ENCODE measurements around the gene STX2. TPM values are rescaled to one million over a fixed set of nuclear protein-coding genes. Genes with fewer than 3 reads are reported as not detected.

Gene STX2
- total and polyA plus RNA-seq, 2 experiments from 2014 or later, result 12.4 to 23.1 TPM

DNA sequence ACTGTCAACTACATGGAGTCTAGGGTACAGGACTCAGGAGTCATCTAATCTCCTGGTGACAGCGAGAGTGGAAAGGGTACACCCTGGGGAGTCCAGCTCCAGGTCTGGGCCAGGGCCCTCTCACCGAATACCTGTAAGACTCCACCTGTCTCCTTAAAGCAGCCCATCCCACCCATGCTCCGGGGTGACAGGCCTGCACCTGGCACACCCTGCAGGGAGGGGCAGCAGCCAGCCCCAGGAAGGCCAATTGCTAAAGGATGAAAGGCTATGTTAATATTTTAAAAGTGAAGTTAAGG, 45.5 kb downstream of the STX2 start:
- no peaks in the 10 kb centered on the region for H3K36me3 ChIP-seq (replicated peaks; ENCODE audit: insufficient read depth, low read depth)
- no peaks in the 10 kb centered on the region for H3K9me3 ChIP-seq (ENCODE audit: low read depth)
- no peak for TF ChIP-seq EZH2 (IDR thresholded peaks at IDR 0.05; ENCODE audit: borderline replicate concordance)
- H3K27me3 ChIP-seq, result no peaks in the 10 kb centered on the region
- no peak for DNase-seq (ENCODE audit: low spot score)
- 92% methylated on average over 3 of the region's 3 CpGs for WGBS (ENCODE audit: low lambda C conversion rate, missing lambda C conversion rate)
- no peaks in the 10 kb centered on the region for H3K9me2 ChIP-seq (replicated peaks; ENCODE audit: insufficient read depth)
- no peak overlapping the region for H3K4me2 ChIP-seq
- H2AFZ ChIP-seq, result no peak overlapping the region
- no peak overlapping the region for H3K4me3 ChIP-seq
- no peaks in the 10 kb centered on the region for H4K20me1 ChIP-seq (ENCODE audit: insufficient read depth, poor library complexity, severe bottlenecking)
- H3K79me2 ChIP-seq, result no peaks in the 10 kb centered on the region
- H3K4me1 ChIP-seq (ENCODE audit: insufficient read depth), result no peaks in the 10 kb centered on the region
- no peak overlapping the region for H3K27ac ChIP-seq

- H3K9me3 ChIP-seq (ENCODE audit: low read depth), result no peaks in the 10 kb centered on the region
- WGBS (ENCODE audit: low lambda C conversion rate, missing lambda C conversion rate), result 91% methylated on average over 20 of the region's 20 CpGs
Observed at GRCh38 chr12:130792821-130793553, 46.1 kb downstream of the STX2 start.

GRCh38 chr12:130791629-130792028, 47.4 kb downstream of the STX2 start:
- no peaks in the 10 kb centered on the region for H3K79me2 ChIP-seq
- no peaks in the 10 kb centered on the region for H4K20me1 ChIP-seq (ENCODE audit: insufficient read depth, poor library complexity, severe bottlenecking)
- H3K36me3 ChIP-seq (replicated peaks; ENCODE audit: insufficient read depth, low read depth), result no peaks in the 10 kb centered on the region
- no peaks in the 10 kb centered on the region for H3K4me1 ChIP-seq (ENCODE audit: insufficient read depth)
- no peak for DNase-seq (ENCODE audit: low spot score)
- no peak overlapping the region for H3K4me3 ChIP-seq
- no peaks in the 10 kb centered on the region for H3K27me3 ChIP-seq
- H3K27ac ChIP-seq, result no peak overlapping the region
- TF ChIP-seq EZH2phosphoT487 (IDR thresholded peaks at IDR 0.05; ENCODE audit: low read depth, severe bottlenecking, unreplicated experiment), result no peak
- no peak for TF ChIP-seq CTCF (IDR thresholded peaks at IDR 0.05; ENCODE audit: poor library complexity)
- no peak for TF ChIP-seq EZH2 (IDR thresholded peaks at IDR 0.05; ENCODE audit: borderline replicate concordance)
- 94% methylated on average over 10 of the region's 10 CpGs for WGBS (ENCODE audit: low lambda C conversion rate, missing lambda C conversion rate)
- H3K9me2 ChIP-seq (replicated peaks; ENCODE audit: insufficient read depth), result no peaks in the 10 kb centered on the region
- H2AFZ ChIP-seq, result no peak overlapping the region
- no peak overlapping the region for H3K4me2 ChIP-seq
- H3K9me3 ChIP-seq (ENCODE audit: low read depth), result no peaks in the 10 kb centered on the region

More at GRCh38 chr12:130792821-130793553, 46.1 kb downstream of the STX2 start:
- no peak for TF ChIP-seq EZH2 (IDR thresholded peaks at IDR 0.05; ENCODE audit: borderline replicate concordance)
- no peak for TF ChIP-seq CTCF (IDR thresholded peaks at IDR 0.05; ENCODE audit: poor library complexity)
- TF ChIP-seq EZH2phosphoT487 (IDR thresholded peaks at IDR 0.05; ENCODE audit: low read depth, severe bottlenecking, unreplicated experiment), result no peak
- no peaks in the 10 kb centered on the region for H4K20me1 ChIP-seq (ENCODE audit: insufficient read depth, poor library complexity, severe bottlenecking)
- H3K27me3 ChIP-seq, result no peaks in the 10 kb centered on the region
- no peaks in the 10 kb centered on the region for H3K9me2 ChIP-seq (replicated peaks; ENCODE audit: insufficient read depth)
- H3K4me1 ChIP-seq (ENCODE audit: insufficient read depth), result no peaks in the 10 kb centered on the region
- no peak overlapping the region for H3K4me3 ChIP-seq
- no peaks in the 10 kb centered on the region for H3K79me2 ChIP-seq
- DNase-seq (ENCODE audit: low spot score), result no peak
- no peak overlapping the region for H2AFZ ChIP-seq
- no peaks in the 10 kb centered on the region for H3K36me3 ChIP-seq (replicated peaks; ENCODE audit: insufficient read depth, low read depth)
- no peak overlapping the region for H3K4me2 ChIP-seq
- no peak overlapping the region for H3K27ac ChIP-seq

- no peaks in the 10 kb centered on the region for H3K27me3 ChIP-seq
- DNase-seq (ENCODE audit: low spot score), result no peak
- H3K36me3 ChIP-seq (replicated peaks; ENCODE audit: insufficient read depth, low read depth), result no peaks in the 10 kb centered on the region
- H3K27ac ChIP-seq, result no peak overlapping the region
- 72% methylated on average over 15 of the region's 21 CpGs for WGBS (ENCODE audit: low lambda C conversion rate, missing lambda C conversion rate)
- peaks cover 8% of the 10 kb centered on the region for H3K9me3 ChIP-seq (ENCODE audit: low read depth)
- no peak overlapping the region for H3K4me2 ChIP-seq
- no peaks in the 10 kb centered on the region for H3K9me2 ChIP-seq (replicated peaks; ENCODE audit: insufficient read depth)
- H3K79me2 ChIP-seq, result no peaks in the 10 kb centered on the region
- H2AFZ ChIP-seq, result no peak overlapping the region
- no peaks in the 10 kb centered on the region for H3K4me1 ChIP-seq (ENCODE audit: insufficient read depth)
- TF ChIP-seq EZH2 (IDR thresholded peaks at IDR 0.05; ENCODE audit: borderline replicate concordance) (no peak), CTCF (IDR thresholded peaks at IDR 0.05; ENCODE audit: poor library complexity) (no peak), EZH2phosphoT487 (IDR thresholded peaks at IDR 0.05; ENCODE audit: low read depth, severe bottlenecking, unreplicated experiment) (no peak)
- H4K20me1 ChIP-seq (ENCODE audit: insufficient read depth, poor library complexity, severe bottlenecking), result no peaks in the 10 kb centered on the region
- no peak overlapping the region for H3K4me3 ChIP-seq
Observed at GRCh38 chr12:130788515-130788914, 50.5 kb downstream of the STX2 start.

All from hepatocyte (in vitro differentiated cells).